Testis (tissue), 2 donors: ENCODE results near the gene ZNF561.

Experiments used
- POLR2A ChIP-seq: fragments of 450-650 bp; IDR thresholded peaks from one replicate; pipeline ENCODE4 v1.6.1; 2017; ENCODE audit warnings: antibody characterized with exemption, mild to moderate bottlenecking, moderate library complexity
- TF ChIP-seq, protein P1 (sequence below), 3 experiments: fragments of 450-650 bp in 2 of 3; fragments of 200-600 bp in 1 of 3; sonication (generic) in 1 of 3; IDR thresholded peaks; one replicate each; pipeline ENCODE4 v1.5.1; 2016 to 2019; ENCODE audit warnings: antibody characterized with exemption in 3 of 3, mild to moderate bottlenecking in 2 of 3, moderate library complexity in 1 of 3

DNA sequence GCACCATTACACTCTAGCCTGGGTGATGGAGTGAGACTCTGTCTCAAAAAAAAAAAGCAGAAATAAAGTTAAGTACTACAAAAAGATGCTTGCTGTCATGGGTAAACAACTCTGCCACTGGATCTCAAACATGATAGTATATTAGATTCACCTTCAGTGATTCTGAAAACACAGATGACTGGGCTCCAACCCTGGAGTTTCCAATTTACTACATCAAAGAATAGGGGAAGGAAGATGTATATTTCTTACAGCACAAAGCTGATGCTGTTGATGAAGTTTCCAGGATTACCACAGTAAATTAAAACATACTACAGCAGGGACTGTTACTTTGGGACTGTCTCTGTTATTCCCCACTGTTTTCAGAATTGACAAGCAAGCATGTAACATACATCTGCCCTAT lies 5.2 kb downstream of the ZNF561 start:
- no peak for TF ChIP-seq POLR2A
- TF ChIP-seq, protein P1, sequence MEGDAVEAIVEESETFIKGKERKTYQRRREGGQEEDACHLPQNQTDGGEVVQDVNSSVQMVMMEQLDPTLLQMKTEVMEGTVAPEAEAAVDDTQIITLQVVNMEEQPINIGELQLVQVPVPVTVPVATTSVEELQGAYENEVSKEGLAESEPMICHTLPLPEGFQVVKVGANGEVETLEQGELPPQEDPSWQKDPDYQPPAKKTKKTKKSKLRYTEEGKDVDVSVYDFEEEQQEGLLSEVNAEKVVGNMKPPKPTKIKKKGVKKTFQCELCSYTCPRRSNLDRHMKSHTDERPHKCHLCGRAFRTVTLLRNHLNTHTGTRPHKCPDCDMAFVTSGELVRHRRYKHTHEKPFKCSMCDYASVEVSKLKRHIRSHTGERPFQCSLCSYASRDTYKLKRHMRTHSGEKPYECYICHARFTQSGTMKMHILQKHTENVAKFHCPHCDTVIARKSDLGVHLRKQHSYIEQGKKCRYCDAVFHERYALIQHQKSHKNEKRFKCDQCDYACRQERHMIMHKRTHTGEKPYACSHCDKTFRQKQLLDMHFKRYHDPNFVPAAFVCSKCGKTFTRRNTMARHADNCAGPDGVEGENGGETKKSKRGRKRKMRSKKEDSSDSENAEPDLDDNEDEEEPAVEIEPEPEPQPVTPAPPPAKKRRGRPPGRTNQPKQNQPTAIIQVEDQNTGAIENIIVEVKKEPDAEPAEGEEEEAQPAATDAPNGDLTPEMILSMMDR (IDR thresholded peaks at IDR 0.05): no peak
